ENCODE data around the gene DHRS7C. TPM values are rescaled to one million over a fixed set of nuclear protein-coding genes. Genes with fewer than 3 reads are reported as not detected.
A peak's percentile ranks its signal among the peaks of the same experiment; 100 is the strongest.

The DHRS7C gene
- total RNA-seq, 2 donors from 2014 or later: not detected

GRCh38 chr17:9767432-9767991 is 23.9 kb downstream of the DHRS7C start:
- ATAC-seq (no peak), DNase-seq (ENCODE audit: low spot score) (no peak)
- no peaks in the 10 kb centered on the region for H3K4me1 Mint-ChIP-seq (ENCODE audit: low read depth in 2 of 2)
- H3K4me3 Mint-ChIP-seq: no peak overlapping the region
- H3K36me3 Mint-ChIP-seq: no peaks in the 10 kb centered on the region
- H3K27ac Mint-ChIP-seq: no peak overlapping the region
- H3K9me3 Mint-ChIP-seq: no peaks in the 10 kb centered on the region
- H3K27me3 Mint-ChIP-seq: peaks cover 15 to 24% of the 10 kb centered on the region in 2 donors

GRCh38 chr17:9766970-9767369 is 24.4 kb downstream of the DHRS7C start:
- Mint-ChIP-seq H3K27me3 (peaks cover 18 to 24% of the 10 kb centered on the region in 2 donors), H3K36me3 (no peaks in the 10 kb centered on the region), H3K4me1 (ENCODE audit: low read depth in 2 of 2) (no peaks in the 10 kb centered on the region), H3K27ac (no peak overlapping the region), H3K4me3 (no peak overlapping the region), H3K9me3 (no peaks in the 10 kb centered on the region)
- DNase-seq (ENCODE audit: low spot score) (no peak), ATAC-seq (no peak)

- Mint-ChIP-seq H3K27ac (no peak overlapping the region), H3K36me3 (no peaks in the 10 kb centered on the region), H3K4me3 (no peak overlapping the region), H3K4me1 (ENCODE audit: low read depth in 2 of 2) (no peaks in the 10 kb centered on the region), H3K9me3 (no peaks in the 10 kb centered on the region), H3K27me3 (peaks cover 25 to 28% of the 10 kb centered on the region in 2 donors)
- ATAC-seq: no peak
- no peak for DNase-seq (ENCODE audit: low spot score)
Observed at GRCh38 chr17:9765322-9765721, 26.1 kb downstream of the DHRS7C start.

- ATAC-seq: no peak
Observed at GRCh38 chr17:9763643-9764042, 27.7 kb downstream of the DHRS7C start.

GRCh38 chr17:9760266-9760665 is 31.1 kb downstream of the DHRS7C start:
- ATAC-seq (no peak), DNase-seq (ENCODE audit: low spot score) (no peak)
- H3K9me3 Mint-ChIP-seq: no peaks in the 10 kb centered on the region
- H3K27me3 Mint-ChIP-seq: peaks cover 20 to 41% of the 10 kb centered on the region in 2 donors
- no peaks in the 10 kb centered on the region for H3K36me3 Mint-ChIP-seq
- H3K4me3 Mint-ChIP-seq: no peak overlapping the region
- H3K27ac Mint-ChIP-seq: no peak overlapping the region
- H3K4me1 Mint-ChIP-seq (ENCODE audit: low read depth in 2 of 2): no peaks in the 10 kb centered on the region

More at GRCh38 chr17:9763643-9764042, 27.7 kb downstream of the DHRS7C start:
- Mint-ChIP-seq H3K9me3 (no peaks in the 10 kb centered on the region), H3K27ac (no peak overlapping the region), H3K36me3 (no peaks in the 10 kb centered on the region), H3K4me1 (ENCODE audit: low read depth in 2 of 2) (no peaks in the 10 kb centered on the region), H3K27me3 (peaks cover 27 to 39% of the 10 kb centered on the region in 2 donors), H3K4me3 (no peak overlapping the region)
- DNase-seq (ENCODE audit: low spot score): no peak

- H3K27me3 Mint-ChIP-seq: peaks cover 22 to 47% of the 10 kb centered on the region in 2 donors
- no peaks in the 10 kb centered on the region for H3K9me3 Mint-ChIP-seq
Observed at GRCh38 chr17:9755083-9755482, 36.3 kb downstream of the DHRS7C start.

GRCh38 chr17:9750524-9750923 is 40.9 kb downstream of the DHRS7C start:
- no peaks in the 10 kb centered on the region for H3K36me3 Mint-ChIP-seq
- no peaks in the 10 kb centered on the region for H3K9me3 Mint-ChIP-seq
- no peak overlapping the region for H3K27ac Mint-ChIP-seq
- no peak overlapping the region for H3K4me3 Mint-ChIP-seq
- DNase-seq (ENCODE audit: low spot score) (no peak), ATAC-seq (no peak)
- H3K4me1 Mint-ChIP-seq (ENCODE audit: low read depth in 2 of 2): no peaks in the 10 kb centered on the region
- peaks cover 28 to 56% of the 10 kb centered on the region in 2 donors for H3K27me3 Mint-ChIP-seq

More at GRCh38 chr17:9755083-9755482, 36.3 kb downstream of the DHRS7C start:
- no peak for ATAC-seq
- H3K4me1 Mint-ChIP-seq (ENCODE audit: low read depth in 2 of 2): no peaks in the 10 kb centered on the region
- H3K27ac Mint-ChIP-seq: no peak overlapping the region
- no peaks in the 10 kb centered on the region for H3K36me3 Mint-ChIP-seq
- no peak for DNase-seq (ENCODE audit: low spot score)
- no peak overlapping the region for H3K4me3 Mint-ChIP-seq

- H3K36me3 Mint-ChIP-seq: no peaks in the 10 kb centered on the region
- H3K9me3 Mint-ChIP-seq: no peaks in the 10 kb centered on the region
- no peaks in the 10 kb centered on the region for H3K4me1 Mint-ChIP-seq (ENCODE audit: low read depth in 2 of 2)
- H3K4me3 Mint-ChIP-seq: no peak overlapping the region
- no peak for ATAC-seq
- H3K27me3 Mint-ChIP-seq: peaks cover 0 to 5% of the 10 kb centered on the region in 2 donors
- DNase-seq (ENCODE audit: low spot score): no peak
- H3K27ac Mint-ChIP-seq: no peak overlapping the region
Observed at GRCh38 chr17:9729735-9730420, 61.5 kb downstream of the DHRS7C start.

GRCh38 chr17:9729034-9729650 is 62.2 kb downstream of the DHRS7C start:
- Mint-ChIP-seq H3K36me3 (no peaks in the 10 kb centered on the region), H3K4me1 (ENCODE audit: low read depth in 2 of 2) (no peaks in the 10 kb centered on the region), H3K9me3 (no peaks in the 10 kb centered on the region), H3K27me3 (peaks cover 0 to 5% of the 10 kb centered on the region in 2 donors), H3K27ac (no peak overlapping the region), H3K4me3 (no peak overlapping the region)
- ATAC-seq: peak in 1 of 2 donors; percentile 58
- DNase-seq (ENCODE audit: low spot score): no peak

- Mint-ChIP-seq H3K36me3 (no peaks in the 10 kb centered on the region), H3K27ac (no peak overlapping the region), H3K27me3 (peaks cover 0 to 5% of the 10 kb centered on the region in 2 donors), H3K9me3 (no peaks in the 10 kb centered on the region), H3K4me1 (ENCODE audit: low read depth in 2 of 2) (no peaks in the 10 kb centered on the region), H3K4me3 (no peak overlapping the region)
- DNase-seq (ENCODE audit: low spot score): no peak
- no peak for ATAC-seq
Observed at GRCh38 chr17:9728564-9728963, 62.8 kb downstream of the DHRS7C start.

- Mint-ChIP-seq H3K27ac (no peak overlapping the region), H3K36me3 (no peaks in the 10 kb centered on the region), H3K4me1 (ENCODE audit: low read depth in 2 of 2) (no peaks in the 10 kb centered on the region), H3K9me3 (no peaks in the 10 kb centered on the region), H3K4me3 (no peak overlapping the region), H3K27me3 (peaks cover 0 to 5% of the 10 kb centered on the region in 2 donors)
- DNase-seq (ENCODE audit: low spot score) (no peak), ATAC-seq (no peak)
Observed at GRCh38 chr17:9728005-9728404, 63.4 kb downstream of the DHRS7C start.

GRCh38 chr17:9726291-9726690 is 65.1 kb downstream of the DHRS7C start:
- no peak for ATAC-seq

GRCh38 chr17:9725575-9725974 is 65.8 kb downstream of the DHRS7C start:
- DNase-seq (ENCODE audit: low spot score) (no peak), ATAC-seq (no peak)
- H3K4me3 Mint-ChIP-seq: no peak overlapping the region
- peaks cover 0 to 5% of the 10 kb centered on the region in 2 donors for H3K27me3 Mint-ChIP-seq
- H3K27ac Mint-ChIP-seq: no peak overlapping the region
- no peaks in the 10 kb centered on the region for H3K36me3 Mint-ChIP-seq
- no peaks in the 10 kb centered on the region for H3K9me3 Mint-ChIP-seq
- H3K4me1 Mint-ChIP-seq (ENCODE audit: low read depth in 2 of 2): no peaks in the 10 kb centered on the region

More at GRCh38 chr17:9726291-9726690, 65.1 kb downstream of the DHRS7C start:
- Mint-ChIP-seq H3K27ac (no peak overlapping the region), H3K9me3 (no peaks in the 10 kb centered on the region), H3K36me3 (no peaks in the 10 kb centered on the region), H3K27me3 (peaks cover 0 to 5% of the 10 kb centered on the region in 2 donors), H3K4me3 (no peak overlapping the region), H3K4me1 (ENCODE audit: low read depth in 2 of 2) (no peaks in the 10 kb centered on the region)
- DNase-seq (ENCODE audit: low spot score): no peak
